HS-5 (cell line): ENCODE data around the gene DCAF17.
"Not testable (repeated sequence)": the region's sequence is repeated elsewhere in the genome, so short reads cannot be mapped to it uniquely, and the experiment has no call there.

ENCODE experiments used
- DNase-seq: peaks from one replicate; pipeline ENCODE4 v3.0.0-alpha.2; 2012; ENCODE audit warnings: low read depth

Gene DCAF17

GRCh38 chr2:171452773-171453172, 18.7 kb downstream of the DCAF17 start:
- no peak for DNase-seq

- DNase-seq, result no peak
These were observed 25.5 kb downstream of the DCAF17 start for GRCh38 chr2:171459498-171459897.

GRCh38 chr2:171460537-171460936, 26.5 kb downstream of the DCAF17 start:
- no peak for DNase-seq

- DNase-seq, result no peak
These were observed 35.1 kb downstream of the DCAF17 start for GRCh38 chr2:171469176-171469575.

- no peak for DNase-seq
These were observed 36.1 kb downstream of the DCAF17 start for GRCh38 chr2:171470129-171470528.

GRCh38 chr2:171475979-171476378, 42.0 kb downstream of the DCAF17 start:
- no peak for DNase-seq

GRCh38 chr2:171478345-171478744, 44.3 kb downstream of the DCAF17 start:
- peak; percentile 24 for DNase-seq

- DNase-seq, result no peak
These were observed 45.3 kb downstream of the DCAF17 start for GRCh38 chr2:171479154-171479814.

- DNase-seq, result no peak
These were observed 46.9 kb downstream of the DCAF17 start for GRCh38 chr2:171480908-171481307.

- DNase-seq, result no peak
These were observed 48.3 kb downstream of the DCAF17 start for GRCh38 chr2:171482308-171482707.

- DNase-seq, result no peak
These were observed 48.9 kb downstream of the DCAF17 start for GRCh38 chr2:171482877-171483276.

GRCh38 chr2:171483793-171484192, 49.8 kb downstream of the DCAF17 start:
- no peak for DNase-seq

GRCh38 chr2:171485116-171485515, 51.1 kb downstream of the DCAF17 start:
- no peak for DNase-seq

- DNase-seq, result no peak
These were observed 53.2 kb downstream of the DCAF17 start for GRCh38 chr2:171487201-171487600.

GRCh38 chr2:171487803-171488259, 53.8 kb downstream of the DCAF17 start:
- DNase-seq, result no peak

- DNase-seq, result no peak
These were observed 56.6 kb downstream of the DCAF17 start for GRCh38 chr2:171490577-171490976.

GRCh38 chr2:171491292-171491691, 57.3 kb downstream of the DCAF17 start:
- DNase-seq, result no peak

GRCh38 chr2:171492664-171493063, 58.6 kb downstream of the DCAF17 start:
- no peak for DNase-seq

GRCh38 chr2:171497664-171498063, 63.6 kb downstream of the DCAF17 start:
- DNase-seq, result not testable (repeated sequence)

GRCh38 chr2:171505374-171505773, 71.3 kb downstream of the DCAF17 start:
- DNase-seq, result no peak

- DNase-seq, result no peak
These were observed 76.1 kb downstream of the DCAF17 start for GRCh38 chr2:171509945-171510731.

- no peak for DNase-seq
These were observed 78.0 kb downstream of the DCAF17 start for GRCh38 chr2:171512014-171512413.

- DNase-seq, result no peak
These were observed 78.7 kb downstream of the DCAF17 start for GRCh38 chr2:171512683-171513195.
